ENCODE results near the gene MAGEF1. TPM values are rescaled to one million over a fixed set of nuclear protein-coding genes. Genes with fewer than 3 reads are reported as not detected.

Gene MAGEF1
- total and polyA plus RNA-seq, 2 donors (not counting 1 experiment from before 2014, with no cell fraction given), result 9.5 to 26.2 TPM

- no peaks in the 10 kb centered on the region for H3K9me3 ChIP-seq (ENCODE audit: control extremely low read depth in 1 of 3, control insufficient read depth in 2 of 3, insufficient read depth in 1 of 3, low read length in 2 of 3)
- 82% methylated on average over 9 of the region's 14 CpGs for WGBS (ENCODE audit: insufficient coverage)
- no peak overlapping the region for H3K4me2 ChIP-seq (replicated peaks; ENCODE audit: low read depth, low read length, poor library complexity, severe bottlenecking)
- Mint-ChIP-seq H3K4me1 (no peaks in the 10 kb centered on the region), H3K9me3 (ENCODE audit: insufficient read depth) (no peaks in the 10 kb centered on the region), H3K4me3 (no peak overlapping the region), H3K27me3 (peaks cover 20% of the 10 kb centered on the region), H3K27ac (no peak overlapping the region)
- intact Hi-C loops (cut with micrococcal nuclease), result no loop called here
- H3K79me2 ChIP-seq (ENCODE audit: control insufficient read depth, insufficient read depth, low read length), result no peaks in the 10 kb centered on the region
- H3K4me3 ChIP-seq (ENCODE audit: control extremely low read depth in 1 of 5, extremely low read depth in 1 of 5, insufficient read depth in 1 of 5, low read depth in 2 of 5, low read length in 4 of 5), result no peak overlapping the region
- no peaks in the 10 kb centered on the region for H4K20me1 ChIP-seq (ENCODE audit: control insufficient read depth, insufficient read depth, low read length, poor library complexity, severe bottlenecking)
- ChIA-PET CTCF (no interaction called here), POLR2A (no interaction called here)
- no peak overlapping the region for H3K27ac ChIP-seq (ENCODE audit: low read length in 2 of 2)
- ATAC-seq (ENCODE audit: low read depth) (no peak), DNase-seq (no peak)
- peaks cover 0 to 9% (median 1%) of the 10 kb centered on the region in 4 experiments for H3K27me3 ChIP-seq (replicated peaks in 1 of 4; ENCODE audit: control extremely low read depth in 1 of 4, control insufficient read depth in 3 of 4, insufficient read depth in 4 of 4, low read length in 3 of 4)
- H3K4me1 ChIP-seq (ENCODE audit: control insufficient read depth in 2 of 2, insufficient read depth in 2 of 2, low read length in 2 of 2), result no peaks in the 10 kb centered on the region
- no peaks in the 10 kb centered on the region for H3K36me3 ChIP-seq (replicated peaks in 1 of 2; ENCODE audit: control extremely low read depth in 1 of 2, control insufficient read depth in 1 of 2, extremely low read depth in 1 of 2, insufficient read depth in 2 of 2, low read length in 1 of 2)
- no peak for TF ChIP-seq CTCF (IDR thresholded peaks at IDR 0.05)
- TF ChIP-seq EZH2 (IDR thresholded peaks at IDR 0.05; ENCODE audit: borderline replicate concordance, insufficient read depth, low read depth, low read length, poor library complexity, severe bottlenecking), result no peak
- no peak overlapping the region for H2AFZ ChIP-seq (ENCODE audit: insufficient read depth, low read depth, low read length, poor library complexity, severe bottlenecking)
- no peak overlapping the region for H3K9ac ChIP-seq (ENCODE audit: low read length)
Observed at GRCh38 chr3:184746131-184747120, 34.6 kb upstream of the MAGEF1 start.

GRCh38 chr3:184745526-184745925, 33.7 kb upstream of the MAGEF1 start:
- ATAC-seq (ENCODE audit: low read depth) (no peak), DNase-seq (no peak)
- POLR2A ChIA-PET, result no interaction called here
- no peak overlapping the region for H3K27ac ChIP-seq (ENCODE audit: low read length in 2 of 2)
- H3K9me3 ChIP-seq (ENCODE audit: control extremely low read depth in 1 of 3, control insufficient read depth in 2 of 3, insufficient read depth in 1 of 3, low read length in 2 of 3), result no peaks in the 10 kb centered on the region
- H3K4me1 Mint-ChIP-seq, result no peaks in the 10 kb centered on the region
- no peaks in the 10 kb centered on the region for H3K79me2 ChIP-seq (ENCODE audit: control insufficient read depth, insufficient read depth, low read length)
- TF ChIP-seq EZH2 (IDR thresholded peaks at IDR 0.05; ENCODE audit: borderline replicate concordance, insufficient read depth, low read depth, low read length, poor library complexity, severe bottlenecking) (no peak), CTCF (IDR thresholded peaks at IDR 0.05) (no peak)
- H3K9me3 Mint-ChIP-seq (ENCODE audit: insufficient read depth), result no peaks in the 10 kb centered on the region
- H3K4me1 ChIP-seq (ENCODE audit: control insufficient read depth in 2 of 2, insufficient read depth in 2 of 2, low read length in 2 of 2), result no peaks in the 10 kb centered on the region
- CTCF ChIA-PET, result no interaction called here
- H4K20me1 ChIP-seq (ENCODE audit: control insufficient read depth, insufficient read depth, low read length, poor library complexity, severe bottlenecking), result no peaks in the 10 kb centered on the region
- no peak overlapping the region for H3K4me3 Mint-ChIP-seq
- H3K36me3 ChIP-seq (replicated peaks in 1 of 2; ENCODE audit: control extremely low read depth in 1 of 2, control insufficient read depth in 1 of 2, extremely low read depth in 1 of 2, insufficient read depth in 2 of 2, low read length in 1 of 2), result no peaks in the 10 kb centered on the region
- peaks cover 20% of the 10 kb centered on the region for H3K27me3 Mint-ChIP-seq
- H2AFZ ChIP-seq (ENCODE audit: insufficient read depth, low read depth, low read length, poor library complexity, severe bottlenecking), result no peak overlapping the region
- H3K27ac Mint-ChIP-seq, result no peak overlapping the region
- no peak overlapping the region for H3K4me3 ChIP-seq (ENCODE audit: control extremely low read depth in 1 of 5, extremely low read depth in 1 of 5, insufficient read depth in 1 of 5, low read depth in 2 of 5, low read length in 4 of 5)
- H3K27me3 ChIP-seq (replicated peaks in 1 of 4; ENCODE audit: control extremely low read depth in 1 of 4, control insufficient read depth in 3 of 4, insufficient read depth in 4 of 4, low read length in 3 of 4), result peaks cover 0 to 9% (median 1%) of the 10 kb centered on the region in 4 experiments
- H3K9ac ChIP-seq (ENCODE audit: low read length), result no peak overlapping the region
- intact Hi-C loops (cut with micrococcal nuclease), result no loop called here
- 83% methylated on average over 10 of the region's 11 CpGs for WGBS (ENCODE audit: insufficient coverage)
- H3K4me2 ChIP-seq (replicated peaks; ENCODE audit: low read depth, low read length, poor library complexity, severe bottlenecking), result no peak overlapping the region
